Lower leg skin (tissue), 3 donors: ENCODE data around the gene HOMEZ.
"Not testable (repeated sequence)": the region's sequence is repeated elsewhere in the genome, so short reads cannot be mapped to it uniquely, and the experiment has no call there.

Experiments used
- POLR2A ChIP-seq, 2 donors: fragments of 450-650 bp; IDR thresholded peaks; one replicate each; pipeline ENCODE4 v1.6.1; 2016 to 2017; ENCODE audit warnings: antibody characterized with exemption in 2 of 2, mild to moderate bottlenecking in 1 of 2, moderate library complexity in 1 of 2
- TF ChIP-seq, protein P1 (sequence below), 3 donors: fragments of 450-650 bp; IDR thresholded peaks; one replicate each; pipeline ENCODE4 v1.5.1; 2016; ENCODE audit warnings: antibody characterized with exemption in 3 of 3, mild to moderate bottlenecking in 3 of 3, moderate library complexity in 2 of 3

DNA sequence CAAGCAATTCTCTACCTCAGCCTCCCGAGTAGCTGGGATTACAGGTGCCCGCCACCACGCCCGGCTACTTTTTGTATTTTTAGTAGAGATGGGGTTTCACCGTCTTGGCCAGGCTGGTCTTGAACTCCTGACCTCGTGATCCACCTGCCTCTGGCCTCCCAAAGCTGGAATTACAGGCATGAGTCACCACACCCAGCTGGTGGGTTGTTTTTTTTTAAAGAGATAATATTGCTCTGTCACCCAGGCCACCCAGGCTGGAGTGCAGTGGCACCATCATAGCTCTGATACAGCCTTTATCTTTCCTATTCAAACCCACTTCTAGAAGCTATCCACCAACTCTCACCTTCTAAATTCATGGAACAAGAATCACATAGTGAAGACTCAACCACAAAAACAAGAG, 8.0 kb downstream of the HOMEZ start:
- TF ChIP-seq, protein P1, sequence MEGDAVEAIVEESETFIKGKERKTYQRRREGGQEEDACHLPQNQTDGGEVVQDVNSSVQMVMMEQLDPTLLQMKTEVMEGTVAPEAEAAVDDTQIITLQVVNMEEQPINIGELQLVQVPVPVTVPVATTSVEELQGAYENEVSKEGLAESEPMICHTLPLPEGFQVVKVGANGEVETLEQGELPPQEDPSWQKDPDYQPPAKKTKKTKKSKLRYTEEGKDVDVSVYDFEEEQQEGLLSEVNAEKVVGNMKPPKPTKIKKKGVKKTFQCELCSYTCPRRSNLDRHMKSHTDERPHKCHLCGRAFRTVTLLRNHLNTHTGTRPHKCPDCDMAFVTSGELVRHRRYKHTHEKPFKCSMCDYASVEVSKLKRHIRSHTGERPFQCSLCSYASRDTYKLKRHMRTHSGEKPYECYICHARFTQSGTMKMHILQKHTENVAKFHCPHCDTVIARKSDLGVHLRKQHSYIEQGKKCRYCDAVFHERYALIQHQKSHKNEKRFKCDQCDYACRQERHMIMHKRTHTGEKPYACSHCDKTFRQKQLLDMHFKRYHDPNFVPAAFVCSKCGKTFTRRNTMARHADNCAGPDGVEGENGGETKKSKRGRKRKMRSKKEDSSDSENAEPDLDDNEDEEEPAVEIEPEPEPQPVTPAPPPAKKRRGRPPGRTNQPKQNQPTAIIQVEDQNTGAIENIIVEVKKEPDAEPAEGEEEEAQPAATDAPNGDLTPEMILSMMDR (IDR thresholded peaks at IDR 0.05): not testable (repeated sequence)
- TF ChIP-seq POLR2A (IDR thresholded peaks at IDR 0.05): not testable (repeated sequence)
